Measurements from ENCODE around the gene FTCD.
"Not testable (repeated sequence)": the region's sequence is repeated elsewhere in the genome, so short reads cannot be mapped to it uniquely, and the experiment has no call there.

The FTCD gene

DNA sequence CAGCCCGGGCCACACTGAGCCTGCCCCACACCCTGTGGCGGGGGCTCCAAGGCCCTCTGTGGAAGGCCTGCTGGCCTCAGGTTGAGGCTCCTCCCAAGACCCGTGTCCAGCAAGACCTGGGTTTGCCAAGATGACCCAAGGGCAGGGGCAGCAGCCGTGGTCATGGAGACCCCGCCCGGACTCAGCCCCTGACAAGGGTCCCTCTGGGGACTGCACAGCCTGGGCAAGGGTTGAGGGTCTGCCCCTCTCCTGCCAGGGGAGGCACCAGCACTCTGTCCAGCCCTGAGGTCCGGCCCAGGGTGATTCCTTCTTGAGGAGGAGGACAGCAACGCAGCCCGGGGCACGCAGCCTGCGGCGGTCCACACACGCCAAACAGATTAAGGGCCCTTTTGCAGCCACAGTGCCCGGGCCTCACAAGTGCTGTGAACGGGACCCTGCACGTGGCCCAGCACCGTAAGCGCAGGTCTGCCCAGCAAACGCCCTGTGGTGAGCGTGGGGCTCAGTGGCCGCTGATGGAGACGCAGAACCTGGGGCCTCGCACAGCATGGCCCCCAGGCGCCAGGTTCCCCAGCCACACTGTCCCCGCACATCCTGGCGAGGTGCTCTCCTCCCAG lies 25.5 kb upstream of the FTCD start:
- H3K36me3 Mint-ChIP-seq, result peaks cover 2% of the 10 kb centered on the region
- no peak overlapping the region for H3K4me3 Mint-ChIP-seq
- no peaks in the 10 kb centered on the region for H3K27me3 Mint-ChIP-seq
- no peaks in the 10 kb centered on the region for H3K4me1 Mint-ChIP-seq
- H3K27ac Mint-ChIP-seq, result no peak overlapping the region
- H3K9me3 Mint-ChIP-seq, result peaks cover 5% of the 10 kb centered on the region

- H3K27ac Mint-ChIP-seq, result no peak overlapping the region
- H3K27me3 Mint-ChIP-seq, result no peaks in the 10 kb centered on the region
- peaks cover 5% of the 10 kb centered on the region for H3K9me3 Mint-ChIP-seq
- H3K4me3 Mint-ChIP-seq, result no peak overlapping the region
- H3K36me3 Mint-ChIP-seq, result peaks cover 2% of the 10 kb centered on the region
- H3K4me1 Mint-ChIP-seq, result no peaks in the 10 kb centered on the region
Observed at GRCh38 chr21:46180079-46180722, 24.8 kb upstream of the FTCD start.

DNA sequence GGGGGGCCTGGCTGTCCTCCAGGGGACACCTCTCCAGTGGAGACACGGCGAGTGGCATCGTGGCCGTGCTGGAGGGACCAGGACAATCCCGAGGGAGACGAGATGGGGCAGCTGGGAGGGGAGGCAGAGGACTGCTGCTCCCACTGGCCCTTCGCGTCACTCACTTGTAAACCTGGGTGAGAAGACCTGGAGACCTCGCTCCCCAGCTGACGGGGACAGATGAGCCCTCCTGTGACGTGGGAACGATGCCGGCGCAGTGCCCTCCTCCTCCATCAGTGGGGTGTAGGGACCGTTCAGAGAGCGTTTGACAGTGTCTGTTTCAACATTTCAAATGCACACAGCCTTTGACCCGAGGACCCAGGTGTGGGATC lies 24.3 kb upstream of the FTCD start:
- no peak overlapping the region for H3K27ac Mint-ChIP-seq
- no peak overlapping the region for H3K4me3 Mint-ChIP-seq

GRCh38 chr21:46178961-46179360 lies 23.6 kb upstream of the FTCD start:
- peaks cover 14% of the 10 kb centered on the region for H3K9me3 Mint-ChIP-seq
- H3K4me3 Mint-ChIP-seq, result no peak overlapping the region
- H3K36me3 Mint-ChIP-seq, result peaks cover 12% of the 10 kb centered on the region
- no peak overlapping the region for H3K27ac Mint-ChIP-seq
- H3K4me1 Mint-ChIP-seq, result no peaks in the 10 kb centered on the region
- no peaks in the 10 kb centered on the region for H3K27me3 Mint-ChIP-seq

More for the DNA sequence above, 24.3 kb upstream of the FTCD start:
- Mint-ChIP-seq H3K4me1 (no peaks in the 10 kb centered on the region), H3K27me3 (no peaks in the 10 kb centered on the region), H3K9me3 (peaks cover 9% of the 10 kb centered on the region), H3K36me3 (peaks cover 7% of the 10 kb centered on the region)

GRCh38 chr21:46176443-46177129 lies 21.2 kb upstream of the FTCD start:
- not testable (repeated sequence) for H3K27me3 Mint-ChIP-seq, H3K4me1 Mint-ChIP-seq, H3K27ac Mint-ChIP-seq, H3K4me3 Mint-ChIP-seq
- Mint-ChIP-seq H3K9me3 (peaks cover 14% of the 10 kb centered on the region), H3K36me3 (peaks cover 12% of the 10 kb centered on the region)

DNA sequence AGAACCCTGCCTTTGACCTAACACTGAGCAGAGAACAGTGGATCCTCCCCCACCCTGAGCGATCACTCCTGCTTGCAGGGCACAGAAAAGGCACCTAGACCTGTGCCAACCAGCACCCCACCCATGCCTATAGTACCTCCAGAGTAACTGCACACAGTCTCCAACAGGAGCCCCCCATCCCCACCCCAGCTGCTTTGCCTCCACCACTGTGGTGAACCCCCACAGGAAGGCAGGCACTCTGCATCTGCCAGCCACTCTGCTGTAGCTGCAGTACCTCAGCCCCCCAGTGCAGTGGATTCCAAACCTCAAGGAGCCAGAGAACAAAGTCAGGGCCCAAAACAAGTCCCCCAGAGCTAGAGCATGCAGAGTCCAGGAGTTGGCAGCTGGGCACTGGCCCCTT lies 18.2 kb upstream of the FTCD start:
- Mint-ChIP-seq H3K36me3 (peaks cover 12% of the 10 kb centered on the region), H3K27me3 (no peaks in the 10 kb centered on the region), H3K4me3 (no peak overlapping the region), H3K4me1 (peaks cover 6% of the 10 kb centered on the region), H3K9me3 (peaks cover 14% of the 10 kb centered on the region), H3K27ac (no peak overlapping the region)

DNA sequence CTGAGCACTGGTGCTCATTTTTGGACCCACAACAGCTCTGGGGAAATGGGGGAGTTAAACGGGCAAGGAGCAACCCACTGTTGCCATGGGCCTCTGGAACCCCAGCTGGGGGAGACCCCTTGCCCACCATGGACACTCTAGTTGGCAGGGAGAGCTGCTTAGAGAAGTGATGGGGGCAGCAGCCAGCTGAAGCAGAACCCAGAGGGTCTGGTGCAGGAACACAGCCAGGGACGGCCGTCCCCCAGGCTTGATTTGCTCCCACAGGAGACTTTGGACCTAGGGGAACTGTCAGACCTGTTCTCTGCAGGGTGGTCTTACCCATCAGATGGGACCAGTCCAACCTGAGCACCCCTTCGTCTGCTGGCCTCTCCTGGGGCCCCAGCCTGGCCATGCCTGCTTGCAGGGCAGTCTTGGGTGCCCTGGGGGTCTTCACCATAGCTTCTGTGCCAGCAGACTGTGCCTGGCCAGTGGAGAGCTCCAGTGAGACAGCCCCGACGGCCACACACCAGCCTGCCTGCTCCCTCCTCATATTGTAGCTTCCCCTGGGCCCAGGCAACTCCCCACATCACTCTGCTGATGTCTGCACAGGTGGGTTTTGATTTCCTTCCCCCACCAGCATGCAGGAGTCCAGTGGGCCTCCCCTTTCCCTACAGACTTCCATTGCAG lies 17.6 kb upstream of the FTCD start:
- Mint-ChIP-seq H3K4me1 (peaks cover 6% of the 10 kb centered on the region), H3K27me3 (no peaks in the 10 kb centered on the region), H3K36me3 (peaks cover 12% of the 10 kb centered on the region), H3K27ac (no peak overlapping the region), H3K9me3 (peaks cover 14% of the 10 kb centered on the region), H3K4me3 (no peak overlapping the region)

DNA sequence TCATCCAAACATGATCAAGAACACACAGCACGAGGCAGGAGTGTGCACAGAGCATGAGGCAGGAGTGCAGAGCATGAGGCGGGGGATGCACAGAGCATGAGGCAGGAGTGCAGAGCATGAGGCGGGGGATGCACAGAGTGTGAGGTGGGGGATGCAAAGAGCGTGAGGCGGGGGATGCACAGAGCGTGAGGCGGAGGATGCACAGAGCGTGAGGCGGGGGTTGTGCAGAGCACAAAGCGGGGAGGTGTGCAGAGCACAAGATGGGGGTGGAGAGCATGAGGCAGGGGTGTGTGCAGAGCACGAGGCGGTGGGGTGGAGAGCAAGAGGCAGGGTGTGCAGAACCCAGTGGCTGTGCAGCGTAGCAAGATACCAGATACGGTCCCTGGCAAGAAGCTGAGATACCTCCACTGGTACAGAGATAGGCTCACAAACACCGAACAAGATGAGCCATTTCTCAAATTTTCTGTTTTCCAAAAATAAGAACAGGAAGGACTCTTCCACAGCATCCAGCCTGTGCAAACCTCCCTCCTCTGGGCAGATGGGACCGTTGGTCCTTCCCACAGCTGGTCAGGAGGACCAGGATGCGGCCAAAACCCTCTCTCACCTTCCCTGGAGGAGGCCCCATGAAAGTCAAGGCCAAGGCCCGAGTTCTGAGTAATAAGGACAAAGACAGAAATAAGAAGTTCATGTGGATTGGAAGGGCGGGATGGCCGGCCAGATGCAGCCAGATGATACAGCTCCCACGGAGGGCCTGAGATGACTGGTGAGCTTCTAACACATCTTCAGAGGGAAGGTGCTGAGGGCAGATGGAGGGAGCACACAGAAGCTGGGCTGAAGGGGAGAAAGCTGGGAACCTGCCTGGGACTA lies 16.9 kb upstream of the FTCD start:
- Mint-ChIP-seq H3K27ac (peak overlapping the region; percentile 41), H3K4me3 (no peak overlapping the region)

GRCh38 chr21:46171585-46171984 lies 16.2 kb upstream of the FTCD start:
- Mint-ChIP-seq H3K27ac (peak overlapping the region; percentile 41), H3K27me3 (no peaks in the 10 kb centered on the region), H3K4me3 (no peak overlapping the region), H3K4me1 (peaks cover 6% of the 10 kb centered on the region), H3K9me3 (peaks cover 14% of the 10 kb centered on the region), H3K36me3 (peaks cover 13% of the 10 kb centered on the region)

More for the DNA sequence above, 16.9 kb upstream of the FTCD start:
- peaks cover 14% of the 10 kb centered on the region for H3K9me3 Mint-ChIP-seq
- H3K36me3 Mint-ChIP-seq, result peaks cover 12% of the 10 kb centered on the region
- no peaks in the 10 kb centered on the region for H3K27me3 Mint-ChIP-seq
- H3K4me1 Mint-ChIP-seq, result peaks cover 6% of the 10 kb centered on the region

DNA sequence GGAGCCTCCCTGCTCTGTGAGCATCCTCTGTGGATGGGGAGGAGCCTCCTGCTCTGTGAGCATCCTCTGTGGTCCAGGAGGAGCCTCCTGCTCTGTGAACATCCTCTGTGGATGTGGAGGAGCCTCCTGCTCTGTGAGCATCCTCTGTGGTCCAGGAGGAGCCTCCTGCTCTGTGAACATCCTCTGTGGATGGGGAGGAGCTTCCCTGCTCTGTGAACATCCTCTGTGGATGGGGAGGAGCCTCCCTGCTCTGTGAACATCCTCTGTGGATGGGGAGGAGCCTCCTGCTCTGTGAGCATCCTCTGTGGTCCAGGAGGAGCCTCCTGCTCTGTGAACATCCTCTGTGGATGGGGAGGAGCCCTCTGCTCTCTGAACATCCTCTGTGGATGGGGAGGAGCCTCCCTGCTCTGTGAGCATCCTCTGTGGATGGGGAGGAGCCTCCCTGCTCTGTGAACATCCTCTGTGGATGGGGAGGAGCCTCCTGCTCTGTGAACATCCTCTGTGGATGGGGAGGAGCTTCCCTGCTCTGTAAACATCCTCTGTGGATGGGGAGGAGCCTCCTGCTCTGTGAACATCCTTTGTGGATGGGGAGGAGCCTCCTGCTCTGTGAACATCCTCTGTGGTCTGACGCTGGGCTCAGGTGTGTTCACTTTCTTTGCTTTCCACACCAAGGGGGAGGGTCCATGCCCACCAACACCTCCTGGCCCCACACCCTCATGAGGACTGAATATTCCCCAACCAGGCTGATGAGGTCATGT lies 15.2 kb upstream of the FTCD start:
- peak overlapping the region; percentile 84 for H3K27ac Mint-ChIP-seq
- H3K27me3 Mint-ChIP-seq, result not testable (repeated sequence)

GRCh38 chr21:46168659-46169386 lies 13.4 kb upstream of the FTCD start:
- no peaks in the 10 kb centered on the region for H3K9me3 Mint-ChIP-seq
- H3K36me3 Mint-ChIP-seq, result peaks cover 4% of the 10 kb centered on the region
- no peaks in the 10 kb centered on the region for H3K27me3 Mint-ChIP-seq
- no peak overlapping the region for H3K27ac Mint-ChIP-seq
- no peak overlapping the region for H3K4me3 Mint-ChIP-seq
- peaks cover 6% of the 10 kb centered on the region for H3K4me1 Mint-ChIP-seq

More for the DNA sequence above, 15.2 kb upstream of the FTCD start:
- not testable (repeated sequence) for H3K9me3 Mint-ChIP-seq, H3K4me3 Mint-ChIP-seq, H3K4me1 Mint-ChIP-seq
- peaks cover 14% of the 10 kb centered on the region for H3K36me3 Mint-ChIP-seq

DNA sequence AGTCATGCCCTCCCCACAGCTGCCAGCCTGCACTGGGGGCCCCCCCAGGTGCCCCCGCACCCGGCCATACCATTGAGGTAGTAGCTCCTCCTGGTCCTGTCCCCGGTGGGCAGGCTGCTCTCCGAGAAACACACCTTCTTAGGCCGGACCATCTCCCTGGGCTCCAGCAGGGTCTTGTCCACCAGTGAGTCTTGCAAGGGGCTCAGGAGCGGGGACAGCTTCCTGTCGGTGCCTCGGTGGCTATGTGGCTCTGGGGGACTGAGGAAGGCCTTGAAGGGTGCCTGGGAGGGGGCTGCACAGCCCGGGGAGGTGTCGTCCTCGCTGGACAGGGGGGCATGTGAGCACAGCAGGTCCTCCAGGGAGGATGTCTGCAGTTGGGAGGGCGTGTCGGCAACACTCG lies 12.9 kb upstream of the FTCD start:
- no peaks in the 10 kb centered on the region for H3K27me3 Mint-ChIP-seq
- no peaks in the 10 kb centered on the region for H3K9me3 Mint-ChIP-seq
- H3K27ac Mint-ChIP-seq, result no peak overlapping the region
- H3K4me1 Mint-ChIP-seq, result peaks cover 6% of the 10 kb centered on the region
- H3K36me3 Mint-ChIP-seq, result peaks cover 4% of the 10 kb centered on the region
- H3K4me3 Mint-ChIP-seq, result no peak overlapping the region

DNA sequence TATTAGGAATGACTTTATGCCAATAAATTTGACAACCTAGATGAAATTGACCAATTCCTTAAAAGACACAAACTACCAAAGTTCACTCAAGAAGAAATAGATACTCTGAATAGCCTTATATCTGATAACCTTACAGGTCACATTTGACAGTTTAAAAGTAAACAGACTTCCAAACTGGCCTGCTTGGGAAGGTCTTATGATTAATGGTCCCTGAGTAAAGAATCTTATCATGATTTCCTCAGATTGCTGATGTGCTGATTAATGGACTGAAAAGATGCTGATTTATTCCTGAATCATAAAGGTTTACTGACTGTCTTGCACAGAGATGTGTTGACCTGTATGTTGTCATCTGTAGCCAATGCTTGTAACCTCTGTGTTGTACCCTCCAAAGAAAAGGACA lies 9.7 kb upstream of the FTCD start:
- Mint-ChIP-seq H3K4me3 (no peak overlapping the region), H3K27ac (no peak overlapping the region), H3K36me3 (peaks cover 4% of the 10 kb centered on the region), H3K9me3 (no peaks in the 10 kb centered on the region), H3K4me1 (no peaks in the 10 kb centered on the region), H3K27me3 (peaks cover 1% of the 10 kb centered on the region)

DNA sequence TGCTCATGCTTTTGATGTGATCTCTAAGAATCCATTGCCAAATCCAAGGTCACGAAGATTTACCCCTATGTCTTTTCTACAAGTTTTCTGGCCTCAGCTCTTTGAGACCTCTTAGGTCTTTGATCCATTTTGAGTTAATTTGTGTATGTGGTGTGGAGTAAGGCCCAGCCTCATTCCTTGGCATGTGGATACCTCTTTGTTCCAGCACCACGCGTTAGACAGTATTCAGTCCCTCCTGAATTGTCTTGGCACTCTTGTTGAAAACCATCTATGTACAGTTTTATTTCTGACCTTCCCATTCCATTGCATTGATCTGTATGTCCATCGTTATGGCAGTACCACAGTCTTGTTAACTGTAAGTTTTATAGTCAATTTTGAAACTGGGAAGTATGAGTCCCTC lies 8.0 kb upstream of the FTCD start:
- H3K27ac Mint-ChIP-seq, result no peak overlapping the region

More for the DNA sequence above, 8.0 kb upstream of the FTCD start:
- Mint-ChIP-seq H3K4me3 (peak overlapping the region; percentile 42), H3K36me3 (peaks cover 4% of the 10 kb centered on the region), H3K4me1 (no peaks in the 10 kb centered on the region), H3K27me3 (peaks cover 1% of the 10 kb centered on the region), H3K9me3 (no peaks in the 10 kb centered on the region)
